Lung (tissue), 12 donors: ENCODE measurements around the gene CYBA. TPM values are rescaled to one million over a fixed set of nuclear protein-coding genes. Genes with fewer than 3 reads are reported as not detected.
"Not testable (repeated sequence)": the region's sequence is repeated elsewhere in the genome, so short reads cannot be mapped to it uniquely, and the experiment has no call there.

ENCODE experiments used
- ATAC-seq: fragments of 200-7000 bp; cut with Tn5 transposase; one replicate; pipeline ENCODE4 v1.9.1; 2020; ENCODE audit warnings: moderate number of reproducible peaks; ENCODE audit not compliant: insufficient read depth, low FRiP score
- DNase-seq, 3 donors: peaks; one replicate each; pipeline ENCODE4 v3.0.0-alpha.2; 2013 to 2017
- H3K27ac ChIP-seq, 2 donors: one replicate each; pipeline ENCODE4 v1.5.1; 2013; ENCODE audit warnings: mild to moderate bottlenecking in 2 of 2, moderate library complexity in 2 of 2, control low read depth in 1 of 2, inconsistent platforms in 1 of 2, low read depth in 1 of 2, low read length in 1 of 2
- H3K27me3 ChIP-seq, 3 donors: one replicate each; pipeline ENCODE4 v1.5.1; 2013; ENCODE audit warnings: low read length in 2 of 3; ENCODE audit not compliant: control insufficient read depth in 3 of 3, insufficient read depth in 3 of 3
- H3K36me3 ChIP-seq, 4 donors: one replicate each; pipeline ENCODE4 v1.5.1; 2013; ENCODE audit warnings: low read length in 4 of 4, mild to moderate bottlenecking in 1 of 4, moderate library complexity in 1 of 4; ENCODE audit not compliant: control insufficient read depth in 4 of 4, insufficient read depth in 4 of 4
- H3K4me1 ChIP-seq, 5 donors: one replicate each; pipeline ENCODE4 v1.5.1; 2013; ENCODE audit warnings: low read length in 5 of 5, mild to moderate bottlenecking in 2 of 5, moderate library complexity in 1 of 5; ENCODE audit not compliant: control insufficient read depth in 5 of 5, insufficient read depth in 5 of 5
- H3K4me3 ChIP-seq: one replicate; pipeline ENCODE4 v1.5.1; 2013; ENCODE audit warnings: mild to moderate bottlenecking, control low read depth, moderate library complexity
- H3K9ac ChIP-seq, 2 donors: one replicate each; pipeline ENCODE4 v1.5.1; 2013; ENCODE audit warnings: low read length in 2 of 2, control low read depth in 1 of 2; ENCODE audit not compliant: insufficient read depth in 1 of 2
- H3K9me3 ChIP-seq, 4 donors: one replicate each; pipeline ENCODE4 v1.5.1; 2013; ENCODE audit warnings: low read length in 3 of 4, mild to moderate bottlenecking in 1 of 4, moderate library complexity in 1 of 4; ENCODE audit not compliant: control insufficient read depth in 4 of 4, insufficient read depth in 3 of 4
- WGBS, 2 donors: extraction: QIAGEN DNeasy Blood & Tissue Kit; methylation state at CpG; one replicate each; pipeline ENCODE4 v1.1.7; 2013; 5-methylcytosine and 5-hydroxymethylcytosine counted together
- polyA plus RNA-seq, 2 donors: library from polyadenylated mRNA; stranded (reverse); fragments of 200-250 nt; gene quantifications; one replicate each; pipeline ENCODE4 v1.2.1, GENCODE V29; 2013
- total RNA-seq, 2 donors: library from RNA; depleted of rRNA in 1 of 2; stranded (reverse); fragments of >200 nt in 1 of 2; gene quantifications; one replicate each; pipeline ENCODE4 v1.2.1, GENCODE V29; 2014 to 2021
- TF ChIP-seq, protein P1 (sequence below): IDR thresholded peaks from 2 replicates; pipeline ENCODE4 v1.5.1; 2012; ENCODE audit warnings: mild to moderate bottlenecking; ENCODE audit errors: control extremely low read depth, extremely low read depth
- donor health status: control.
- donor health status: control.
- donor health status: Bipolar disorder and iron deficiency.
- donor health status: healthy.
- donor health status: DM: yes; HTN: yes; CAD: no.

Gene CYBA
- total and polyA plus RNA-seq, 4 donors: 113 to 879 (median 349) TPM

GRCh38 chr16:88671806-88672205, 21.0 kb upstream of the CYBA start:
- Histone ChIP-seq H3K9ac (no peak overlapping the region), H3K4me1 (peaks cover 0 to under 1% (median 0%) of the 10 kb centered on the region in 5 donors), H3K27me3 (no peaks in the 10 kb centered on the region), H3K4me3 (no peak overlapping the region), H3K27ac (no peak overlapping the region), H3K9me3 (no peaks in the 10 kb centered on the region), H3K36me3 (peaks cover 0 to 6% (median 0%) of the 10 kb centered on the region in 4 donors)
- DNase-seq (no peak), ATAC-seq (no peak)
- TF ChIP-seq, protein P1, sequence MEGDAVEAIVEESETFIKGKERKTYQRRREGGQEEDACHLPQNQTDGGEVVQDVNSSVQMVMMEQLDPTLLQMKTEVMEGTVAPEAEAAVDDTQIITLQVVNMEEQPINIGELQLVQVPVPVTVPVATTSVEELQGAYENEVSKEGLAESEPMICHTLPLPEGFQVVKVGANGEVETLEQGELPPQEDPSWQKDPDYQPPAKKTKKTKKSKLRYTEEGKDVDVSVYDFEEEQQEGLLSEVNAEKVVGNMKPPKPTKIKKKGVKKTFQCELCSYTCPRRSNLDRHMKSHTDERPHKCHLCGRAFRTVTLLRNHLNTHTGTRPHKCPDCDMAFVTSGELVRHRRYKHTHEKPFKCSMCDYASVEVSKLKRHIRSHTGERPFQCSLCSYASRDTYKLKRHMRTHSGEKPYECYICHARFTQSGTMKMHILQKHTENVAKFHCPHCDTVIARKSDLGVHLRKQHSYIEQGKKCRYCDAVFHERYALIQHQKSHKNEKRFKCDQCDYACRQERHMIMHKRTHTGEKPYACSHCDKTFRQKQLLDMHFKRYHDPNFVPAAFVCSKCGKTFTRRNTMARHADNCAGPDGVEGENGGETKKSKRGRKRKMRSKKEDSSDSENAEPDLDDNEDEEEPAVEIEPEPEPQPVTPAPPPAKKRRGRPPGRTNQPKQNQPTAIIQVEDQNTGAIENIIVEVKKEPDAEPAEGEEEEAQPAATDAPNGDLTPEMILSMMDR: no peak
- 92 to 95% methylated on average over 23 of the region's 23 CpGs for WGBS, 2 donors

DNA sequence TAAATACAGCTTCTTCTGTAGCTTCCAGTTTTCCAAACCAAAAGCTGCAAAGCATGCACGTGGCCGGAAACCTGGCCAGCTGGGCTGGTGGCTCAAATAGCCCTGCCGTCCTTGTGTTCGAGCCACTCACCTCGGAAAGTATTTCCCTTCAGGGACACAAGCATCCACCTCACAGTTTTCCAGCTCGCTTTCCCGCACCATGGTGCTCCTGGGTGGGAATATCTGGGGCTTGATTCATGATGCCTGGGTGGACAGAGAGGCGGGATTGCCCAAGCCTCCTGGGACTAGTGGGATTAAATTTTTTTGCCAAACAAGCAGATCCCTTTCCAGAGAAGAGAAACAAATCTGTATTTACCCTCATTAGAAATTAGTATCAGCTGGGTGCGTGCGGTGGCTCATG, 19.1 kb upstream of the CYBA start:
- no peak overlapping the region for H3K9ac ChIP-seq
- H3K27me3 ChIP-seq: no peaks in the 10 kb centered on the region
- no peak for ATAC-seq
- peaks cover 0 to under 1% (median 0%) of the 10 kb centered on the region in 5 donors for H3K4me1 ChIP-seq
- 92 to 93% methylated on average over 10 of the region's 10 CpGs for WGBS, 2 donors
- no peaks in the 10 kb centered on the region for H3K9me3 ChIP-seq
- DNase-seq: no peak
- peaks cover 0 to 6% (median 0%) of the 10 kb centered on the region in 4 donors for H3K36me3 ChIP-seq
- no peak overlapping the region for H3K4me3 ChIP-seq
- TF ChIP-seq, protein P1: no peak
- no peak overlapping the region for H3K27ac ChIP-seq

- WGBS, 2 donors: 92 to 96% methylated on average over 8 of the region's 8 CpGs
- not testable (repeated sequence) for H3K27ac ChIP-seq, DNase-seq, H3K36me3 ChIP-seq, H3K9ac ChIP-seq, H3K4me1 ChIP-seq, ATAC-seq, H3K9me3 ChIP-seq, H3K27me3 ChIP-seq, H3K4me3 ChIP-seq
These were observed 18.6 kb upstream of the CYBA start for GRCh38 chr16:88669493-88669892.

DNA sequence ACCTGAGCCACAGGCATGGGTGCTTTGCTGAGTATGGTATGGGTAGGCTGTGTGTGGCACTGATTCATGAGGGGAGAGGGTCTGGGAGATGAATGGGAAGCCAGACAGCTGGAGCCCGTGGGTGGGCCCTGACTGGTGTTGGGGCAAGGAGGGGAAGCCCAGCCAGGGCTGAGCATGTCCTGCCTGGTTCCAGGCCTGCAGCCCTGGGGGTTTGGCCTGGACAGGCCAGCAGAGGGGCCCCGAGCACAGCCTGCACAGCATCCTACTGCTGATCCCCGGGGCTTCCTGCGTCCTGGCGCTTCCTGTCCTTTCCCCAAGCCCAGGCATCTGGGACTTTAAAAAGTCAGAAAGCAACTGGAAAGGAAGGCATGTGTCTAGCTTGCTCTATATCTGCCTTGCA, 16.6 kb upstream of the CYBA start:
- H3K9ac ChIP-seq: no peak overlapping the region
- WGBS, 2 donors: 80 to 84% methylated on average over 5 of the region's 5 CpGs
- DNase-seq (no peak), ATAC-seq (no peak)
- H3K9me3 ChIP-seq: no peaks in the 10 kb centered on the region
- H3K27ac ChIP-seq: no peak overlapping the region
- peaks cover 0 to 6% (median 0%) of the 10 kb centered on the region in 4 donors for H3K36me3 ChIP-seq
- H3K4me3 ChIP-seq: no peak overlapping the region
- peaks cover 0 to 6% (median under 1%) of the 10 kb centered on the region in 5 donors for H3K4me1 ChIP-seq
- TF ChIP-seq, protein P1: no peak
- H3K27me3 ChIP-seq: no peaks in the 10 kb centered on the region
